ENCODE data around the gene PPP1R14D.

GRCh38 chr15:40857601-40858341 lies 29.3 kb upstream of the PPP1R14D start:
- peak; percentile 78 to 82 (median 82) for TF ChIP-seq CTCF (IDR thresholded peaks at IDR 0.05)
- TF ChIP-seq EP300 (IDR thresholded peaks at IDR 0.05) = no peak

Data from ovary (tissue), 3 donors.